ENCODE results near the gene ARHGEF33. TPM values are rescaled to one million over a fixed set of nuclear protein-coding genes. Genes with fewer than 3 reads are reported as not detected.

The ARHGEF33 gene
- total RNA-seq, 6 donors from 2014 or later: 0.34 to 3.1 (median 1.0) TPM

GRCh38 chr2:38957972-38958371 is 68.3 kb downstream of the ARHGEF33 start:
- ATAC-seq (ENCODE audit: low FRiP score in 2 of 2): no peak
- H3K27ac ChIP-seq: no peak overlapping the region
- no peaks in the 10 kb centered on the region for H3K9me3 ChIP-seq
- H3K4me1 ChIP-seq: peaks cover 5 to 15% (median 8%) of the 10 kb centered on the region in 4 donors
- no peak for TF ChIP-seq POLR2A (IDR thresholded peaks at IDR 0.05)
- no peak overlapping the region for H3K4me3 ChIP-seq
- DNase-seq: no peak
- H3K27me3 ChIP-seq: no peaks in the 10 kb centered on the region
- WGBS, 2 donors: 93 to 95% methylated on average over 4 to 5 of the region's 5 CpGs
- H3K36me3 ChIP-seq: no peaks in the 10 kb centered on the region

DNA sequence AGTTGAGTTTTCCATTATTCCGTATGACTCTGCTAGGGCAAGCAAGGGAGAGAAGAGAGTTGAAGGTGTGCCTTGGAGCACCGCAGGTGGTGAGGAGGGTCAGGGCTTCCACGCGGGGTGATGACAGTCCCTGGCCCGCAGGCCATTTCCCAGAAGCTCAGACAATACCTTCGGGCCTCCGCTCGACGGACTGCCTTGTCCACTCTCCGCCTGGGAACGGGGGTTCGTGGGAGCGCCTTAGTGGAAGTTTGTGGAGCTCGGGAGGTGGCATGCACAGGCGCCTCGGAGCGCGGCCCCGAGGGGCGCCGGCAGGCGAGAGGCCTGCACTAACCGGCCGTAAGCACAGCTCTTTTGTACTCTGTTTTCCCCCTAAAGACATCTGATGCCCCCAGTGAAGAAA is 69.8 kb downstream of the ARHGEF33 start:
- ATAC-seq (ENCODE audit: low FRiP score in 2 of 2): no peak
- no peak for TF ChIP-seq POLR2AphosphoS5 (IDR thresholded peaks at IDR 0.05)
- Histone ChIP-seq H3K4me1 (peaks cover 5 to 15% (median 8%) of the 10 kb centered on the region in 4 donors), H3K27me3 (no peaks in the 10 kb centered on the region), H3K9me3 (no peaks in the 10 kb centered on the region), H3K36me3 (no peaks in the 10 kb centered on the region), H3K4me3 (peak overlapping the region in 3 of 4 donors; percentile 41 to 53 (median 49)), H3K27ac (no peak overlapping the region)
- 88 to 91% methylated on average over 8 to 24 of the region's 24 CpGs for WGBS, 2 donors
- DNase-seq: no peak

GRCh38 chr2:38959938-38960608 is 70.4 kb downstream of the ARHGEF33 start:
- DNase-seq: peak; percentile 69 to 95
- TF ChIP-seq, protein P1, sequence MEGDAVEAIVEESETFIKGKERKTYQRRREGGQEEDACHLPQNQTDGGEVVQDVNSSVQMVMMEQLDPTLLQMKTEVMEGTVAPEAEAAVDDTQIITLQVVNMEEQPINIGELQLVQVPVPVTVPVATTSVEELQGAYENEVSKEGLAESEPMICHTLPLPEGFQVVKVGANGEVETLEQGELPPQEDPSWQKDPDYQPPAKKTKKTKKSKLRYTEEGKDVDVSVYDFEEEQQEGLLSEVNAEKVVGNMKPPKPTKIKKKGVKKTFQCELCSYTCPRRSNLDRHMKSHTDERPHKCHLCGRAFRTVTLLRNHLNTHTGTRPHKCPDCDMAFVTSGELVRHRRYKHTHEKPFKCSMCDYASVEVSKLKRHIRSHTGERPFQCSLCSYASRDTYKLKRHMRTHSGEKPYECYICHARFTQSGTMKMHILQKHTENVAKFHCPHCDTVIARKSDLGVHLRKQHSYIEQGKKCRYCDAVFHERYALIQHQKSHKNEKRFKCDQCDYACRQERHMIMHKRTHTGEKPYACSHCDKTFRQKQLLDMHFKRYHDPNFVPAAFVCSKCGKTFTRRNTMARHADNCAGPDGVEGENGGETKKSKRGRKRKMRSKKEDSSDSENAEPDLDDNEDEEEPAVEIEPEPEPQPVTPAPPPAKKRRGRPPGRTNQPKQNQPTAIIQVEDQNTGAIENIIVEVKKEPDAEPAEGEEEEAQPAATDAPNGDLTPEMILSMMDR (IDR thresholded peaks at IDR 0.05): peak in 3 of 6 experiments; percentile 17 to 46 (median 38)
- TF ChIP-seq POLR2A (IDR thresholded peaks at IDR 0.05): no peak
- Histone ChIP-seq H3K27me3 (no peaks in the 10 kb centered on the region), H3K4me1 (peaks cover 5 to 15% (median 8%) of the 10 kb centered on the region in 4 donors), H3K4me3 (peak overlapping the region in 3 of 4 donors; percentile 41 to 53 (median 49)), H3K27ac (no peak overlapping the region), H3K9me3 (no peaks in the 10 kb centered on the region), H3K36me3 (no peaks in the 10 kb centered on the region)
- ATAC-seq (ENCODE audit: low FRiP score in 2 of 2): peak; percentile 82 to 97
- WGBS, 2 donors: 5 to 29% methylated on average over 29 to 37 of the region's 97 CpGs

- peak in 1 of 2 donors; percentile 22 for ATAC-seq (ENCODE audit: low FRiP score in 2 of 2)
- H3K4me3 ChIP-seq: peak overlapping the region in 3 of 4 donors; percentile 41 to 53 (median 49)
Observed at GRCh38 chr2:38960609-38961320, 71.1 kb downstream of the ARHGEF33 start.

GRCh38 chr2:38966006-38966405 is 76.3 kb downstream of the ARHGEF33 start:
- DNase-seq: no peak

More at GRCh38 chr2:38960609-38961320, 71.1 kb downstream of the ARHGEF33 start:
- TF ChIP-seq EP300 (IDR thresholded peaks at IDR 0.05) (no peak), POLR2A (IDR thresholded peaks at IDR 0.05) (no peak), POLR2AphosphoS5 (IDR thresholded peaks at IDR 0.05) (no peak)
- TF ChIP-seq, protein P1 (IDR thresholded peaks at IDR 0.05): no peak
- 57 to 85% methylated on average over 17 to 33 of the region's 34 CpGs for WGBS, 2 donors
- Histone ChIP-seq H3K9me3 (no peaks in the 10 kb centered on the region), H3K36me3 (no peaks in the 10 kb centered on the region), H3K27ac (no peak overlapping the region), H3K27me3 (no peaks in the 10 kb centered on the region), H3K4me1 (peaks cover 5 to 15% (median 8%) of the 10 kb centered on the region in 4 donors)
- DNase-seq: no peak

More at GRCh38 chr2:38966006-38966405, 76.3 kb downstream of the ARHGEF33 start:
- Histone ChIP-seq H3K4me3 (no peak overlapping the region), H3K36me3 (no peaks in the 10 kb centered on the region), H3K27me3 (no peaks in the 10 kb centered on the region), H3K4me1 (no peaks in the 10 kb centered on the region), H3K9me3 (no peaks in the 10 kb centered on the region), H3K27ac (no peak overlapping the region)
- TF ChIP-seq EP300 (IDR thresholded peaks at IDR 0.05) (no peak), POLR2A (IDR thresholded peaks at IDR 0.05) (no peak), POLR2AphosphoS5 (IDR thresholded peaks at IDR 0.05) (no peak)
- TF ChIP-seq, protein P1 (IDR thresholded peaks at IDR 0.05): no peak
- no peak for ATAC-seq (ENCODE audit: low FRiP score in 2 of 2)
- WGBS, 2 donors: 96 to 97% methylated on average over 5 of the region's 5 CpGs
